HepG2 (cell line): ENCODE measurements around the gene HNRNPC. TPM values are rescaled to one million over a fixed set of nuclear protein-coding genes. Genes with fewer than 3 reads are reported as not detected.

Experiments
- ATF1 ChIP-seq: IDR thresholded peaks from 2 replicates; pipeline ENCODE4 v1.6.1; 2016; ENCODE audit warnings: mild to moderate bottlenecking, control low read depth
- CENPX ChIP-seq: sonication (generic); formaldehyde crosslinking; IDR thresholded peaks from 2 replicates; pipeline ENCODE4 v1.9.0; 2021; ENCODE audit warnings: mild to moderate bottlenecking, missing genetic modification reagents, moderate library complexity
- HNF1A ChIP-seq, 2 experiments: sonication (generic) in 1 of 2; formaldehyde crosslinking in 1 of 2; IDR thresholded peaks; 2 replicates each; pipeline versions ENCODE4 v1.4.0 to v1.6.1; 2016 to 2020; ENCODE audit warnings: borderline replicate concordance in 1 of 2, low read depth in 1 of 2, mild to moderate bottlenecking in 1 of 2, missing genetic modification reagents in 1 of 2
- PAF1 ChIP-seq: IDR thresholded peaks from 2 replicates; pipeline ENCODE4 v1.6.1; 2016; ENCODE audit warnings: missing genetic modification reagents, missing compliant biosample characterization
- PLSCR1 ChIP-seq: sonication (generic); formaldehyde crosslinking; IDR thresholded peaks from 2 replicates; pipeline ENCODE4 v1.5.0; 2020; ENCODE audit warnings: missing genetic modification reagents, mild to moderate bottlenecking, borderline replicate concordance
- TOE1 ChIP-seq: sonication (generic); formaldehyde crosslinking; IDR thresholded peaks from 2 replicates; pipeline ENCODE4 v1.4.0; 2020; ENCODE audit warnings: mild to moderate bottlenecking, missing genetic modification reagents
- TP53 ChIP-seq: sonication (generic); formaldehyde crosslinking; conservative IDR thresholded peaks from 2 replicates; pipeline ENCODE4 v1.4.0; 2020; ENCODE audit warnings: missing genetic modification reagents
- YEATS4 ChIP-seq: sonication (generic); formaldehyde crosslinking; IDR thresholded peaks from 2 replicates; pipeline ENCODE4 v1.4.0; 2020; ENCODE audit warnings: missing genetic modification reagents, borderline replicate concordance
- ZBTB4 ChIP-seq: sonication (generic); formaldehyde crosslinking; IDR thresholded peaks from 2 replicates; pipeline ENCODE4 v1.4.0; 2020; ENCODE audit warnings: missing genetic modification reagents, mild to moderate bottlenecking, borderline replicate concordance
- ZNF484 ChIP-seq: sonication (generic); formaldehyde crosslinking; IDR thresholded peaks from 2 replicates; pipeline ENCODE4 v1.5.1; 2020; ENCODE audit warnings: mild to moderate bottlenecking, low read depth, missing genetic modification reagents, borderline replicate concordance
- ZNF776 ChIP-seq: sonication (generic); formaldehyde crosslinking; IDR thresholded peaks from 2 replicates; pipeline ENCODE4 v1.4.0; 2020; ENCODE audit warnings: mild to moderate bottlenecking, missing genetic modification reagents
- ZNF788 ChIP-seq: sonication (generic); formaldehyde crosslinking; IDR thresholded peaks from 2 replicates; pipeline ENCODE4 v1.5.0; 2020; ENCODE audit warnings: mild to moderate bottlenecking, missing genetic modification reagents, borderline replicate concordance
- ZNF800 ChIP-seq: sonication (generic); formaldehyde crosslinking; IDR thresholded peaks from 2 replicates; pipeline ENCODE4 v1.4.0; 2020; ENCODE audit warnings: missing genetic modification reagents
- ZSCAN20 ChIP-seq: sonication (generic); formaldehyde crosslinking; IDR thresholded peaks from 2 replicates; pipeline ENCODE4 v1.4.0; 2020; ENCODE audit warnings: missing genetic modification reagents, mild to moderate bottlenecking, borderline replicate concordance
- polyA plus RNA-seq, 8 experiments: library from polyadenylated mRNA; depleted of rRNA in 3 of 8; stranded (reverse) in 7 of 8; unstranded in 1 of 8; fragments of >200 nt; fragmentation: Illumina TruSeq in 4 of 8; extraction: Trizol in 4 of 8; gene quantifications; 2 replicates each; pipeline versions ENCODE4 v1.2.1 to v1.2.3, GENCODE V29; 2011 to 2016; ENCODE audit warnings: low read depth in 4 of 8, missing spikeins in 1 of 8, mixed read lengths in 1 of 8; ENCODE audit not compliant: insufficient read depth in 1 of 8
- total RNA-seq, 5 experiments: library from RNA; depleted of rRNA; stranded (reverse); fragments of >200 nt; fragmentation: Illumina TruSeq; extraction: Trizol; gene quantifications; 2 replicates each; pipeline ENCODE4 v1.2.3, GENCODE V29; 2016; ENCODE audit warnings: low read depth in 1 of 5
- TF ChIP-seq, protein P1 (sequence below): sonication (generic); formaldehyde crosslinking; IDR thresholded peaks from 2 replicates; pipeline ENCODE4 v1.4.0; 2020; ENCODE audit warnings: missing genetic modification reagents

HNRNPC gene
- total and polyA plus RNA-seq, 2 of the 13 experiments (the other 11 are each of a cell fraction or from before 2014, with no cell fraction given) = 628 to 1,099 TPM

DNA sequence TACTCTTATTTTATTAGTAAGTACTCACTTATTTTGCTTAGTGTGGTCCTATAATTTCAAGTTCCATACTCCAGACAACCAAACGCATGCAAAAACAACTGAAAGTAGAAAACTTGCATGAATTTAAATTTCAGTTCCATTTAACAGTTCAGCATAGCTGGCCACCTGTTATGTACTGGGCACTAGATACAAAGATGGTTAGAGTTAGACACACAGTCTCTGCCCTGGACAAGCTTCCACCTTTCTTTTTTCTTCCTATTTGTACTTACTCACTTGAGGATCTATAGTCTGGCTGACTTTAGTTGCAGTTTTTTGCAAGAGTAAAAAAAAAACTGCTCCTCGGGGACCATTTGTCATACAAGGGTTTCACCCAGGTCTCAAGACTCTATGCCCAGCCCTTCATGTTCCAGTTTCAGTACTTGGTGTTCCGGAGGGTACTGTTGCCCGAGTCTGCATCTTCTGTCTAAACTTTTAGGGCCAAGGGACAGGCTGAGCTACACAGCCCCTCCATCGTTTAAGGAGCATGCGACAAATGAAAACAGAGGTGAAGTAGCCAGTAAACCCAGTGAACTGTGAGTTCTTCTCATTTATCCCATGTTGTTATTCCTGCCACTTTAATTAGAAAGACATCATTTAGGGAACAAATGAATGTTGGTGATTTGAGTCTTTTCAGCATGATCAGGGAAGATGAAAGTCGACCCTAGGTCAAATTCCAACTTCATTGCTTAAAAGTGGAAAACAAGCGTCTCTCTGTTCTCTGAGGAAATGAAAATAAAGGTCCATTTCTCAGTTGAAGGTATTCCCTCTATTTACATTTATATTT, 33.0 kb upstream of the HNRNPC start (continued):
- TF ChIP-seq ATF1 (CRISPR knock-in tag) (0 out of 2 replicates have a peak, but pooled peaks have one; percentile 29), PLSCR1 (CRISPR knock-in tag) (no peak), ZNF776 (CRISPR knock-in tag) (no peak), HNF1A (IDR thresholded peaks at IDR 0.05; ENCODE audit: low read depth) (no peak), HNF1A (CRISPR knock-in tag; IDR thresholded peaks at IDR 0.05; ENCODE audit: borderline replicate concordance) (no peak), YEATS4 (no peak; the same call in 1 of the 2 replicates), CENPX (no peak), ZNF800 (CRISPR knock-in tag) (no peak), TP53 (CRISPR knock-in tag) (no peak), ZBTB4 (CRISPR knock-in tag) (no peak), PAF1 (CRISPR knock-in tag) (no peak), ZNF484 (CRISPR knock-in tag) (no peak), TOE1 (no peak), ZNF788 (CRISPR knock-in tag) (no peak), ZSCAN20 (CRISPR knock-in tag) (no peak)
- TF ChIP-seq, protein P1, sequence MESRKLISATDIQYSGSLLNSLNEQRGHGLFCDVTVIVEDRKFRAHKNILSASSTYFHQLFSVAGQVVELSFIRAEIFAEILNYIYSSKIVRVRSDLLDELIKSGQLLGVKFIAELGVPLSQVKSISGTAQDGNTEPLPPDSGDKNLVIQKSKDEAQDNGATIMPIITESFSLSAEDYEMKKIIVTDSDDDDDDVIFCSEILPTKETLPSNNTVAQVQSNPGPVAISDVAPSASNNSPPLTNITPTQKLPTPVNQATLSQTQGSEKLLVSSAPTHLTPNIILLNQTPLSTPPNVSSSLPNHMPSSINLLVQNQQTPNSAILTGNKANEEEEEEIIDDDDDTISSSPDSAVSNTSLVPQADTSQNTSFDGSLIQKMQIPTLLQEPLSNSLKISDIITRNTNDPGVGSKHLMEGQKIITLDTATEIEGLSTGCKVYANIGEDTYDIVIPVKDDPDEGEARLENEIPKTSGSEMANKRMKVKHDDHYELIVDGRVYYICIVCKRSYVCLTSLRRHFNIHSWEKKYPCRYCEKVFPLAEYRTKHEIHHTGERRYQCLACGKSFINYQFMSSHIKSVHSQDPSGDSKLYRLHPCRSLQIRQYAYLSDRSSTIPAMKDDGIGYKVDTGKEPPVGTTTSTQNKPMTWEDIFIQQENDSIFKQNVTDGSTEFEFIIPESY (CRISPR knock-in tag) = no peak
